Left lobe of liver (tissue), 2 donors: ENCODE measurements around the gene TTC34. TPM values are rescaled to one million over a fixed set of nuclear protein-coding genes. Genes with fewer than 3 reads are reported as not detected.
"Not testable (repeated sequence)": the region's sequence is repeated elsewhere in the genome, so short reads cannot be mapped to it uniquely, and the experiment has no call there.

Experiments used
- ATAC-seq: fragments of 200-7000 bp; cut with Tn5 transposase; one replicate; pipeline ENCODE4 v1.9.1; 2020; ENCODE audit warnings: mild to moderate bottlenecking, moderate library complexity
- DNase-seq: peaks from one replicate; pipeline ENCODE4 v3.0.0-alpha.2; 2020; ENCODE audit warnings: low spot score
- total RNA-seq: library from RNA; stranded (reverse); gene quantifications from one replicate; pipeline ENCODE4 v1.2.1, GENCODE V29; 2021
- donor health status: DM: no; HTN: no; CAD: no; lungs with moderate emphysema.
- donor health status: DM: no; HTN: yes; CAD: no.

Gene TTC34
- total RNA-seq, 1 donor from 2014 or later = 0.20 TPM

DNA sequence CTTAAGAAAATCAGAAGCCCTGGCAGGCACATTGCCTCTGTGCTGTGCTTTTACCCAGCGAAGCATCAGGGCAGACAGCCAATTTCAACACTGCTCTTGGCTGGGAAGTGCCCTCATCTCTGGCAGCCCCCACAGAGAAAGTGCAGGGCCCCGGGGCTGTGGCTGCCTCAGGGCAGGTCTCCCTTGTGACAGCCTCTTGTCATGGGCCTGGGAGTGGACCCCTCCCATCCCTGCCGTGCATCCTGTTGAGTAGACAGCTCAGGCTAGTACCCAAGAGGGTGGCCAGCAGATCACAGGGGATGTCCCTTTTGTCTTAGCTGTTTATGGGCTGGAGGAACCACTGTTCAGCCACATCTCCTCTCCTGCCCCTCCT, 23.3 kb downstream of the TTC34 start:
- ATAC-seq = peak; percentile 46
- peak; percentile 44 for DNase-seq

DNA sequence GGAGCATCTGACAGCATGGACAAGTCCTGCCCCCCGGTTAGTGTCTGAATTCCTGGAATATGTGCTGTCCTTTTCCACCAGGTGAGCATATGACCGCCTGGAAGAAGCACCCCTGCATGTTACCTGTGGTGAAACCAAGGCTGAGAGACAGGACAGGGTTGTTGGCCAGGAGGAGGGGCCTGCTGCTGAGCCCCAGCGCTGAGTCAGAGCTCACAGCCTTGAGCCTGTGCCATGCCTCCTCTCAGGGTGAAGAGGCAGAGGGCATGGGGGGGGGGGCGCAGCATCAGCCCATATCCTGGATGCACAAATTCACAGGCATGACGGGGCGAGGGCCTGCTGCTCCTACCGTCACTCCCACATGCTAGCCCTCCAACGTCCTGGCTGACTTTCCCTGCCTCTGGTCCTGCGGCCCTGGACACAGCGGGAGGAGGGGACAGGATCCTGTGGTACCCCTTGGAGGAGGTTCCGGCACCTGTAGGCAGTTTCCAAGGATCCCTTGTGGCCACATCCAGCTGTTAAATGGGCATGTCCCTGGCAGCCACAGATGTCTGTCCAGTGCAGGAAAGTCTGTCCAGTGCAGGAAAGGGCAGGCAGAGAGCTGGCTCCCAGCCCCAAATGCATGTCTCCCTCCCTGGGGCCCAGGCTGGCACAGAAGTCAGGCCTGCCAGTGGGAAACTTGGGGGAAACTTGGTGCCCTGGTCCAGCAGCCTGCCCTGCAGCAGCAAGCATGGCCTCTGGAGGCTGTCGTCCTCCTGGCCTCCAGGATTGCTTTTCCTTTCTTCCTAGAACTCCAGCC, 23.9 kb downstream of the TTC34 start:
- DNase-seq = no peak
- no peak for ATAC-seq

DNA sequence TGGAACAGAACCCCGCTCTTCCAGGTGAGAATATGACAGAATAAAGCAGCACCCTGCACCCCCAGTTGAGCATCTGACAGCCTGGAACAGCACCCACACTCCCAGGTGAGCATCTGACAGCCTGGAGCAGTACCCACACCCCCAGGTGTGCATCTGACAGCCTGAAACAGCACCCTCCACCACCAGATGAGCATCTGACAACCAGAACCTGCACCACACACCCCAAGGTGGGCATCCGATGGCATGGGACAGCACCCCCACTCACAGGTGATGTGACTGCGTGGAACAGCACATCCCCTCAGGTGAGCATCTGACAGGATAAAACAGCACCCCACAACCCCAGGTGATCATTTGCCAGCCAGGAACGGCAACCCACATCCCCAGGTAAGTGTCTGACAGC, 26.2 kb downstream of the TTC34 start:
- DNase-seq, ATAC-seq: not testable (repeated sequence)

DNA sequence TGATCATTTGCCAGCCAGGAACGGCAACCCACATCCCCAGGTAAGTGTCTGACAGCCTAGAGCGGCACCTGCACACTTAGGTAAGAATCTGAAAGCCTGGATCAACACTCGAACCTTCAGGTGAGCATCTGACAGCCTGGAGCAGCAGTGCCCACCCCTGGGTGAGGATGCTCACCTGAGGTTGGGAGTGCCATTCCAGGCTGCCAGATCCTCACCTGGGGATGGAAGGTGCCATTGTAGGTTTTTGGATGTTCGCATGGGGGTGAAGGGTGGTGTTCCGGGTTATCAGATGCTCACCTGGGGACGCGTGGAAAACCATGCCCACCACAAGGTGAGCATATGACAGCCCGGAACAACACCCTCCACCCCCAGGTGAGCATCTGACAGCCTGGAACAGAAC, 33.4 kb downstream of the TTC34 start:
- not testable (repeated sequence) for ATAC-seq, DNase-seq

DNA sequence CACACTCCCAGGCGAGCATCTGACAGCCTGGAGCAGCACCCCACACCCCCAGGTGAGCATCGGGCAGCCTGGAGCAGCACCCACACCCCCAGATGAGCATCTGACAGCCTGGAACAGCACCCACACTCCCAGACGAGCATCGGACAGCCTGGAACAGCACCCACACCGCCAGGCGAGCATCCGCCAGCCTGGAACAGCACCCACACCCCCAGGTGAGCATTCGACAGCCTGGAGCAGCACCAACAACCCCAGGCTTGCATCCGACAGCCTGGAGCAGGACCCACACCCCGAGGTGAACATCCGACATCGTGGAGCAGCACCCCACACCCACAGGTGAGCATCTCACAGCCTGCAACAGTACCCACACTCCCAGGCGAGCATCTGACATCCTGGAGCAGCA, 42.1 kb downstream of the TTC34 start:
- not testable (repeated sequence) for DNase-seq, ATAC-seq

DNA sequence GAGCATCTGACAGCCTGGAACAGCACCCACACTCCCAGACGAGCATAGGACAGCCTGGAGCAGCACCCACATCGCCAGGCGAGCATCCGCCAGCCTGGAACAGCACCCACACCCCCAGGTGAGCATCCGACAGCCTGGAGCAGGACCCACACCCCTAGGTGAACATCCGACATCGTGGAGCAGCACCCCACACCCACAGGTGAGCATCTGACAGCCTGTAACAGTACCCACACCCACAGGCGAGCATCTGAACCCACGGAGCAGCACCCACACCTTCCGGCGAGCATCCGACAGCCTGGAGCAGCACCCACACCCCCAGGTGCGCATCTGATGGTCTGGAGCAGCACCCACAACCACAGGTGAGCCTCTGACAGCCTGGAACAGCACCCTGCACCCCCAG, 44.0 kb downstream of the TTC34 start:
- not testable (repeated sequence) for DNase-seq, ATAC-seq

DNA sequence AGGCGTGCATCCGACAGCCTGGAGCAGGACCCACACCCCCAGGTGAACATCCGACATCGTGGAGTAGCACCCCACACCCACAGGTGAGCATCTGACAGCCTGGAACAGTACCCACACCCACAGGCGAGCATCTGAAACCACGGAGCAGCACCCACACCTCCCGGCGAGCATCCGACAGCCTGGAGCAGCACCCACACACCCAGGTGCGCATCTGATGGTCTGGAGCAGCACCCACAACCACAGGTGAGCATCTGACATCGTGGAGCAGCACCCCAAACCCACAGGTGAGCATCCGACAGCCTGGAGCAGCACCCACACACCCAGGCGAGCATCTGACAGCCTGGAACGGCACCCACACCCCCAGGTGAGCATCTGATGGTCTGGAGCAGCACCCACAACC, 46.1 kb downstream of the TTC34 start:
- DNase-seq, ATAC-seq: not testable (repeated sequence)

DNA sequence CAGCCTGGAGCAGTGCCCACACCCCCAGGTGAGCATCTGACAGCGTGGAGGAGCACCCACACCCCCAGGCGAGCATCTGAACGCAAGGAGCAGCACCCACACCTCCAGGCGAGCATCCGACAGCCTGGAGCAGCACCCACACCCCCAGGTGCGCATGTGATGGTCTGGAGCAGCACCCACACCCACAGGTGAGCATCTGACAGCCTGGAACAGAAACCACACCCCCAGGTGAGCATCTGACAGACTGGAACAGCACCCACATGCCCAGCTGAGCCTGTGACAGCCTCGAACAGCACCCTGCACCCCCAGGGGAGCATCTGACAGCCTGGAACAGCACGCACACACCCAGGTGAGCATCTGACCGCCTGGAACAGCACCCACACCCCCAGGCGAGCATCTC, 46.9 kb downstream of the TTC34 start:
- not testable (repeated sequence) for DNase-seq

DNA sequence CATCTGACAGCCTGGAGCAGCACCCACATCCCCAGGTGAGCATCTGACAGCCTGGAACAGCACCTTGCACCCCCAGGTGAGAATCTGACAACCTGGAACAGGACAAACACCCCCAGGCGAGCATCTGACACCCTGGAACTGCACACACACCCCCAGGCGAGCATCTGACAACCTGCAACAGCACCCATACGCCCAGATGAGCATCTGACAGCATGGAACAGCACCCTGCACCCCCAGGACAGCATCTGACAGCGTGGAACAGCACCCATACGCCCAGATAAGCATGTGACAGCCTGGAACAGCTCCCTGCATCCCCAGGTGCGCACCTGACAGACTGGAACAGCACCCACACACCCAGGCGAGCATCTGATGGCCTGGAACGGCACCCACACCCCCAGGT, 49.0 kb downstream of the TTC34 start:
- DNase-seq, ATAC-seq: not testable (repeated sequence)

More for the DNA sequence above, 46.9 kb downstream of the TTC34 start:
- not testable (repeated sequence) for ATAC-seq

DNA sequence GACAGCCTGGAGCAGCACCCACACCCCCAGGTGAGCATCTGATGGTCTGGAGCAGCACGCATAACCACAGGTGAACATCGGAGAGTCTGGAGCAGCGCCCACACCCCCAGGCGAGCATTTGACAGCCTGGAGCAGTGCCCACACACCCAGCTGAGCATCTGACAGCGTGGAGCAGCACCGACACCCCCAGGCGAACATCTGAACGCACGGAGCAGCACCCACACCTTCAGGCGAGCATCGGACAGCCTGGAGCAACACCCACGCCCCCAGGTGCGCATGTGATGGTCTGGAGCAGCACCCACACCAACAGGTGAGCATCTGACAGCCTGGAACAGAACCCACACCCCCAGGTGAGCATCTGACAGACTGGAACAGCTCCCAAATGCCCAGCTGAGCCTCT, 49.6 kb downstream of the TTC34 start:
- not testable (repeated sequence) for DNase-seq, ATAC-seq

DNA sequence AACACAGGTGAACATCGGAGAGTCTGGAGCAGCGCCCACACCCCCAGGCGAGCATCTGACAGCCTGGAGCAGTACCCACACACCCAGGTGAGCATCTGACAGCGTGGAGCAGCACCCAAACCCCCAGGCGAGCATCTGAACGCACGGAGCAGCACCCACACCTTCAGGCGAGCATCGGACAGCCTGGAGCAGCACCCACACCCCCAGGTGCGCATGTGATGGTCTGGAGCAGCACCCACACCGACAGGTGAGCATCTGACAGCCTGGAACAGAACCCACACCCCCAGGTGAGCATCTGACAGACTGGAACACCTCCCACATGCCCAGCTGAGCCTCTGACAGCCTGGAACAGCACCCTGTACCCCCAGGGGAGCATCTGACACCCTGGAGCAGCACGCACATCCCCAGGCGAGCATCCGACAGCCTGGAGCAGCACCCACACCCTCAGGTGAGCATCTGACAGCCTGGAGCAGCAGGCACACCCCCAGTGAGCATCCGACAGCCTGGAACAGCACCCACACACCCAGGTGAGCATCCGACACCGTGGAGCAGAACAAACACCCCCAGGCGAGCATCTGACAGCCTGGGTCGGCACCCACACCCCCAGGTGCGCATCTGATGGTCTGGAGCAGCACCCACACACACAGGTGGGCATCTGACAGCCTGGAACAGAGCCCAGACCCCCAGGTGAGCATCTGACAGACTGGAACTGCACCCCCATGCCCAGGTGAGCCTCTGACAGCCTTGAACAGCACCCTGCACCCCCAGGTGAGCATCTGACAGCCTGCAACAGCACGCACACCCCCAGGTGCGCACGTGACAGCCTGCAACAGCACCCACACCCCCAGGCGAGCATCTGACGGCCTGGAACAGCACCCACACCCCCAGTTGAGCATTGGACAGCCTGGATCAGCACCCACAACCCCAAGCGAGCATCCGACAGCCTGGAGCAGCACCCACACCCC, 50.4 kb downstream of the TTC34 start:
- ATAC-seq, DNase-seq: not testable (repeated sequence)

DNA sequence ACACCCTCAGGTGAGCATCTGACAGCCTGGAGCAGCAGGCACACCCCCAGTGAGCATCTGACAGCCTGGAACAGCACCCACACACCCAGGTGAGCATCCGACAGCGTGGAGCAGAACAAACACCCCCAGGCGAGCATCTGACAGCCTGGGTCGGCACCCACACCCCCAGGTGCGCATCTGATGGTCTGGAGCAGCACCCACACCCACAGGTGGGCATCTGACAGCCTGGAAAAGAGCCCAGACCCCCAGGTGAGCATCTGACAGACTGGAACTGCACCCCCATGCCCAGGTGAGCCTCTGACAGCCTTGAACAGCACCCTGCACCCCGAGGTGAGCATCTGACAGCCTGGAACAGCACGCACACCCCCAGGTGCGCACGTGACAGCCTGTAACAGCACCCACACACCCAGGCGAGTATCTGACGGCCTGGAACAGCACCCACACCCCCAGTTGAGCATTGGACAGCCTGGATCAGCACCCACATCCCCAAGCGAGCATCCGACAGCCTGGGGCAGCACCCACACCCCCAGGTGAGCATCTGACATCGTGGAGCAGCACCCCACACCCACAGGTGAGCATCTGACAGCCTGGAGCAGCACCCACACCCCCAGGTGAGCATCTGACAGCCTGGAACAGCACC, 51.3 kb downstream of the TTC34 start:
- not testable (repeated sequence) for ATAC-seq, DNase-seq

DNA sequence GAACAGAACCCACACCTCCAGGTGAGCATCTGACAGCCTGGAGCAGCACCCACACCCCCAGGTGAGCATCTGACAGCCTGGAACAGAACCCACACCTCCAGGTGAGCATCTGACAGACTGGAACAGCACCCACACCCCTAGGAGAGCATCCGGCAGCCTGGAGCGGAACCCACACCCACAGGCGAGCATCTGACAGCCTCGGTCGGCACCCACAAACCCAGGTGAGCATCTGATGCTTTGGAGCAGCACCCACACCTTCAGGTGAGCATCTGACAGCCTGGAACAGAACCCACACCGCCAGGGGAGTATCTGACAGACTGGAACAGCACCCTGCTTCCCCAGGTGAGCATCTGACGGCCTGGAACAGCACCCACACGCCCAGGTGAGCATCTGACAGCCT, 52.9 kb downstream of the TTC34 start:
- DNase-seq = not testable (repeated sequence)

DNA sequence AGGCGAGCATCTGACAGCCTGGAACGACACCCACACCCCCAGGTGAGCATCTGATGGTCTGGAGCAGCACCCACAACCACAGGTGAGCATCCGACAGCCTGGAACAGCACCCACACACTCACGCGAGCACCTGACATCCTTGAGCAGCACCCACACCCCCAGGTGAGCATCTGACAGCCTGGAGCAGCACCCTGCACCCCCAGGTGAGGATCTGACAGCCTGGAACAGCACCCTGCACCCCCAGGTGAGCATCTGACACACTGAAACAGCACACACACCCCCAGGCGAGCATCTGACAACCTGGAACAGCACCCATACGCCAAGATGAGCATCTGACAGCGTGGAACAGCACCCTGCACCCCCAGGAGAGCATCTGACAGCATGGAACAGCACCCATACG, 106.7 kb downstream of the TTC34 start:
- not testable (repeated sequence) for DNase-seq, ATAC-seq

More for the DNA sequence above, 52.9 kb downstream of the TTC34 start:
- ATAC-seq = not testable (repeated sequence)

DNA sequence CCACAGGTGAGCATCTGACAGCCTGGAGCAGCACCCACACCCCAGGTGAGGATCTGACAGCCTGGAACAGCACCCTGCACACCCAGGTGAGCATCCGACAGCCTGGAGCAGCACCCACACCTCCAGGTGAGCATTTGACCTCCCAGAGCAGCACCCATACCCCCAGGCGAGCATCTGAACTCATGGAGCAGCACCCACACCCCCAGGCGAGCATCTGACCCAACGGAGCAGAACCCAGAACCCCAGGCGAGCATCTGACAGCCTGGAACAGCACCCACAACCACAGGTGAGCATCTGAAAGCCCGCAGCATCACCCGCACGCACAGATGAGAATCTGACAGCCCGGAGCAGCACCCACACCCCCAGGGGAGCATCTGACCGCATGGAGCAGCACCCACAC, 111.3 kb downstream of the TTC34 start:
- ATAC-seq, DNase-seq: not testable (repeated sequence)

DNA sequence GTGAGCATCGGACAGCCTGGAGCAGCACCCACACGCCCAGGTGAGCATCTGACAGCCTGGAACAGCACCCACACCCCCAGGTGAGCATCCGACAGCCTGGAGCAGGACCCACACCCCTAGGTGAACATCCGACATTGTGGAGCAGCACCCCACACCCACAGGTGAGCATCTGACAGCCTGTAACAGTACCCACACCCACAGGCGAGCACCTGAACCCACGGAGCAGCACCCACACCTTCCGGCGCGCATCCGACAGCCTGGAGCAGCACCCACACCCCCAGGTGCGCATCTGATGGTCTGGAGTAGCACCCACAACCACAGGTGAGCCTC, 113.2 kb downstream of the TTC34 start:
- DNase-seq, ATAC-seq: not testable (repeated sequence)

DNA sequence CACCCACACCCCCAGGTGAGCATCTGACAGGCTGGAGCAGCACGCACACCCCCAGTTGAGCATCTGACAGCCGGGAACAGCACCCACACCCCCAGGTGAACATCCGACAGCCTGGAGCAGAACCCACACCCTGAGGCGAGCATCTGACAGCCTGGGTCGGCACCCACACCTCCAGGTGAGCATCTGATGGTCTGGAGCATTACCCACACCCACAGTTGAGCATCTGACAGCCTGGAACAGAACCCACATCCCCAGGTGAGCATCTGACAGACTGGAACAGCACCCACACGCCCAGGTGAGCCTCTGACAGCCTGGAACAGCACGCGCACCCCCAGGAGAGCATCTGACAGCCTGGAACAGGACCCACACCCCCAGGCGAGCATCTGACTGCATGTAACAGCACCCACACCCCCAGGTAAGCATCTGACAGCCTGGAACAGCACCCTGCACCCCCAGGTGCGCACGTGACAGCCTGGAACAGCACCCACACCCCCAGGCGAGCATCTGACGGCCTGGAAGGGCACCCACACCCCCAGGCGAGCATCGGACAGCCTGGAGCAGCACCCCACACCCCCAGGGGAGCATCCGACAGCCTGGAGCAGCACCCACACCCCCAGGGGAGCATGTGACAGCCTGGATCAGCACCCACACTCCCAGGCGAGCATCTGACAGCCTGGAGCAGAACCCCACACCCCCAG, 113.7 kb downstream of the TTC34 start:
- DNase-seq, ATAC-seq: not testable (repeated sequence)

DNA sequence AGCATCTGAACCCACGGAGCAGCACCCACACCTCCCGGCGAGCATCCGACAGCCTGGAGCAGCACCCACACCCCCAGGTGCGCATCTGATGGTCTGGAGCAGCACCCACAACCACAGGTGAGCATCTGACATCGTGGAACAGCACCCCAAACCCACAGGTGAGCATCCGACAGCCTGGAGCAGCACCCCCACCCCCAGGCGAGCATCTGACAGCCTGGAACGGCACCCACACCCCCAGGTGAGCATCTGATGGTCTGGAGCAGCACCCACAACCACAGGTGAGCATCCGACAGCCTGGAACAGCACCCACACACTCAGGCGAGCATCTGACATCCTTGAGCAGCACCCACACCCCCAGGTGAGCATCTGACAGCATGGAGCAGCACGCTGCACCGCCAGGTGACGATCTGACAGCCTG, 114.3 kb downstream of the TTC34 start:
- not testable (repeated sequence) for ATAC-seq, DNase-seq

DNA sequence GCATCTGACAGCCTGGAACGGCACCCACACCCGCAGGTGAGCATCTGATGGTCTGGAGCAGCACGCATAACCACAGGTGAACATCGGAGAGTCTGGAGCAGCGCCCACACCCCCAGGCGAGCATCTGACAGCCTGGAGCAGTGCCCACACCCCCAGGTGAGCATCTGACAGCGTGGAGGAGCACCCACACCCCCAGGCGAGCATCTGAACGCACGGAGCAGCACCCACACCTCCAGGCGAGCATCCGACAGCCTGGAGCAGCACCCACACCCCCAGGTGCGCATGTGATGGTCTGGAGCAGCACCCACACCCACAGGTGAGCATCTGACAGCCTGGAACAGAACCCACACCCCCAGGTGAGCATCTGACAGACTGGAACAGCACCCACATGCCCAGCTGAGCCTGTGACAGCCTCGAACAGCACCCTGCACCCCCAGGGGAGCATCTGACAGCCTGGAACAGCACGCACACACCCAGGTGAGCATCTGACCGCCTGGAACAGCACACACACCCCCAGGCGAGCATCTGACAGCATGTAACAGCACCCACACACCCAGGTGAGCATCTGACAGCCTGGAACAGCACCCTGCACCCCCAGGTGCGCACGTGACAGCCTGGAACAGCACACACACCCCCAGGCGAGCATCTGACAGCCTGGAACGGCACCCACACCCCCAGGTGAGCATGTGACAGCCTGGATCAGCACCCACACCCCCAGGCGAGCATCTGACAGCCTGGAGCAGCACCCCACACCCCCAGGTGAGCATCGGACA, 115.2 kb downstream of the TTC34 start:
- not testable (repeated sequence) for ATAC-seq, DNase-seq
